Sigmoid colon (tissue), 4 donors: Measurements from ENCODE around the gene PLCH1.

Source experiments
- CTCF ChIP-seq, 4 experiments: fragments of 450-650 bp in 3 of 4; fragments of 200-600 bp in 1 of 4; IDR thresholded peaks; one replicate each; pipeline ENCODE4 v1.5.1; 2016 to 2019; ENCODE audit warnings: antibody characterized with exemption in 4 of 4, mild to moderate bottlenecking in 3 of 4, moderate library complexity in 2 of 4
- POLR2A ChIP-seq, 2 donors: fragments of 450-650 bp; IDR thresholded peaks; one replicate each; pipeline ENCODE4 v1.6.1; 2016; ENCODE audit warnings: antibody characterized with exemption in 2 of 2, mild to moderate bottlenecking in 2 of 2, moderate library complexity in 2 of 2
- POLR2AphosphoS5 ChIP-seq, 4 donors: sonication (generic); formaldehyde crosslinking; IDR thresholded peaks; one replicate each; pipeline ENCODE4 v1.6.1; 2017; ENCODE audit warnings: antibody characterized with exemption in 4 of 4

- TF ChIP-seq POLR2A (IDR thresholded peaks at IDR 0.05): no peak
- TF ChIP-seq CTCF (IDR thresholded peaks at IDR 0.05): no peak
- TF ChIP-seq POLR2AphosphoS5 (IDR thresholded peaks at IDR 0.05): no peak
Observed at GRCh38 chr3:155364492-155364891, 380.4 kb downstream of the PLCH1 start.
